Muscle layer of colon (tissue), 2 donors: Measurements from ENCODE around the gene CENPF.
"Not testable (repeated sequence)": the region's sequence is repeated elsewhere in the genome, so short reads cannot be mapped to it uniquely, and the experiment has no call there.

Source experiments
- H3K27ac ChIP-seq: one replicate; pipeline ENCODE4 v1.7.0; 2013; ENCODE audit warnings: low read depth, mild to moderate bottlenecking, low read length, moderate library complexity
- H3K27me3 ChIP-seq, 2 donors: one replicate each; pipeline ENCODE4 v1.7.0; 2013; ENCODE audit warnings: low read length in 2 of 2, mild to moderate bottlenecking in 2 of 2; ENCODE audit not compliant: insufficient read depth in 2 of 2, control insufficient read depth in 1 of 2
- H3K36me3 ChIP-seq: one replicate; pipeline ENCODE4 v1.7.0; 2013; ENCODE audit warnings: mild to moderate bottlenecking, low read length; ENCODE audit not compliant: insufficient read depth
- H3K4me1 ChIP-seq: one replicate; pipeline ENCODE4 v1.7.0; 2013; ENCODE audit warnings: mild to moderate bottlenecking, low read length; ENCODE audit not compliant: insufficient read depth
- H3K4me3 ChIP-seq, 2 donors: one replicate each; pipeline ENCODE4 v1.7.0; 2013; ENCODE audit warnings: low read length in 2 of 2, low read depth in 1 of 2, mild to moderate bottlenecking in 1 of 2, moderate library complexity in 1 of 2
- H3K9ac ChIP-seq: one replicate; pipeline ENCODE4 v1.7.0; 2013; ENCODE audit warnings: low read length
- H3K9me3 ChIP-seq: one replicate; pipeline ENCODE4 v1.7.0; 2013; ENCODE audit warnings: mild to moderate bottlenecking, low read length
- donor health status: abdominal sarcoma.
- donor health status: Adenocarcinoma of cecum.

CENPF gene

GRCh38 chr1:214608817-214609216 lies 5.8 kb downstream of the CENPF start:
- H3K9ac ChIP-seq, H3K27ac ChIP-seq, H3K4me1 ChIP-seq, H3K4me3 ChIP-seq, H3K9me3 ChIP-seq, H3K36me3 ChIP-seq, H3K27me3 ChIP-seq: not testable (repeated sequence)

- H3K27me3 ChIP-seq = no peaks in the 10 kb centered on the region
- no peak overlapping the region for H3K4me3 ChIP-seq
- H3K9me3 ChIP-seq = no peaks in the 10 kb centered on the region
- H3K4me1 ChIP-seq = no peaks in the 10 kb centered on the region
- no peaks in the 10 kb centered on the region for H3K36me3 ChIP-seq
- no peak overlapping the region for H3K27ac ChIP-seq
- no peak overlapping the region for H3K9ac ChIP-seq
These were observed 6.7 kb downstream of the CENPF start for GRCh38 chr1:214609692-214610091.

- not testable (repeated sequence) for H3K36me3 ChIP-seq, H3K27ac ChIP-seq, H3K9me3 ChIP-seq, H3K4me3 ChIP-seq, H3K27me3 ChIP-seq, H3K4me1 ChIP-seq, H3K9ac ChIP-seq
These were observed 7.1 kb downstream of the CENPF start for GRCh38 chr1:214610136-214610535.

- Histone ChIP-seq H3K4me3 (no peak overlapping the region), H3K27ac (no peak overlapping the region), H3K9ac (no peak overlapping the region), H3K4me1 (no peaks in the 10 kb centered on the region), H3K9me3 (no peaks in the 10 kb centered on the region), H3K27me3 (no peaks in the 10 kb centered on the region), H3K36me3 (no peaks in the 10 kb centered on the region)
These were observed 12.1 kb downstream of the CENPF start for GRCh38 chr1:214615109-214615508.

- Histone ChIP-seq H3K27me3 (no peaks in the 10 kb centered on the region), H3K4me1 (no peaks in the 10 kb centered on the region), H3K27ac (no peak overlapping the region), H3K36me3 (no peaks in the 10 kb centered on the region), H3K9me3 (no peaks in the 10 kb centered on the region), H3K9ac (no peak overlapping the region), H3K4me3 (no peak overlapping the region)
These were observed 12.9 kb downstream of the CENPF start for GRCh38 chr1:214615871-214616270.

GRCh38 chr1:214617246-214617645 lies 14.3 kb downstream of the CENPF start:
- Histone ChIP-seq H3K9ac (no peak overlapping the region), H3K4me1 (no peaks in the 10 kb centered on the region), H3K4me3 (no peak overlapping the region), H3K27me3 (no peaks in the 10 kb centered on the region), H3K36me3 (no peaks in the 10 kb centered on the region), H3K9me3 (no peaks in the 10 kb centered on the region), H3K27ac (no peak overlapping the region)

GRCh38 chr1:214617843-214618242 lies 14.8 kb downstream of the CENPF start:
- Histone ChIP-seq H3K27me3 (no peaks in the 10 kb centered on the region), H3K36me3 (no peaks in the 10 kb centered on the region), H3K27ac (no peak overlapping the region), H3K9ac (no peak overlapping the region), H3K9me3 (no peaks in the 10 kb centered on the region), H3K4me1 (no peaks in the 10 kb centered on the region), H3K4me3 (no peak overlapping the region)

- Histone ChIP-seq H3K4me3 (no peak overlapping the region), H3K36me3 (no peaks in the 10 kb centered on the region), H3K27ac (no peak overlapping the region), H3K9me3 (no peaks in the 10 kb centered on the region), H3K4me1 (no peaks in the 10 kb centered on the region), H3K9ac (no peak overlapping the region), H3K27me3 (no peaks in the 10 kb centered on the region)
These were observed 18.2 kb downstream of the CENPF start for GRCh38 chr1:214621236-214621635.

- no peaks in the 10 kb centered on the region for H3K36me3 ChIP-seq
- H3K9ac ChIP-seq = no peak overlapping the region
- no peaks in the 10 kb centered on the region for H3K4me1 ChIP-seq
- H3K4me3 ChIP-seq = no peak overlapping the region
- H3K27me3 ChIP-seq = no peaks in the 10 kb centered on the region
- H3K9me3 ChIP-seq = no peaks in the 10 kb centered on the region
- no peak overlapping the region for H3K27ac ChIP-seq
These were observed 20.4 kb downstream of the CENPF start for GRCh38 chr1:214623430-214623829.

- H3K4me3 ChIP-seq = no peak overlapping the region
- H3K36me3 ChIP-seq = no peaks in the 10 kb centered on the region
- no peaks in the 10 kb centered on the region for H3K9me3 ChIP-seq
- no peak overlapping the region for H3K9ac ChIP-seq
- no peaks in the 10 kb centered on the region for H3K4me1 ChIP-seq
- no peak overlapping the region for H3K27ac ChIP-seq
- no peaks in the 10 kb centered on the region for H3K27me3 ChIP-seq
These were observed 29.1 kb downstream of the CENPF start for GRCh38 chr1:214632091-214632490.

- Histone ChIP-seq H3K27ac (no peak overlapping the region), H3K4me1 (no peaks in the 10 kb centered on the region), H3K9me3 (no peaks in the 10 kb centered on the region), H3K4me3 (no peak overlapping the region), H3K9ac (no peak overlapping the region), H3K36me3 (no peaks in the 10 kb centered on the region), H3K27me3 (no peaks in the 10 kb centered on the region)
These were observed 30.7 kb downstream of the CENPF start for GRCh38 chr1:214633686-214634085.

GRCh38 chr1:214634267-214634666 lies 31.3 kb downstream of the CENPF start:
- no peak overlapping the region for H3K27ac ChIP-seq
- H3K9ac ChIP-seq = no peak overlapping the region
- no peaks in the 10 kb centered on the region for H3K9me3 ChIP-seq
- H3K36me3 ChIP-seq = no peaks in the 10 kb centered on the region
- no peak overlapping the region for H3K4me3 ChIP-seq
- no peaks in the 10 kb centered on the region for H3K4me1 ChIP-seq
- H3K27me3 ChIP-seq = no peaks in the 10 kb centered on the region
